ENCODE results near the gene MYRIP. TPM values are rescaled to one million over a fixed set of nuclear protein-coding genes. Genes with fewer than 3 reads are reported as not detected.

MYRIP gene
- total and polyA plus RNA-seq, 2 experiments from 2014 or later, result 1.5 to 1.8 TPM

DNA sequence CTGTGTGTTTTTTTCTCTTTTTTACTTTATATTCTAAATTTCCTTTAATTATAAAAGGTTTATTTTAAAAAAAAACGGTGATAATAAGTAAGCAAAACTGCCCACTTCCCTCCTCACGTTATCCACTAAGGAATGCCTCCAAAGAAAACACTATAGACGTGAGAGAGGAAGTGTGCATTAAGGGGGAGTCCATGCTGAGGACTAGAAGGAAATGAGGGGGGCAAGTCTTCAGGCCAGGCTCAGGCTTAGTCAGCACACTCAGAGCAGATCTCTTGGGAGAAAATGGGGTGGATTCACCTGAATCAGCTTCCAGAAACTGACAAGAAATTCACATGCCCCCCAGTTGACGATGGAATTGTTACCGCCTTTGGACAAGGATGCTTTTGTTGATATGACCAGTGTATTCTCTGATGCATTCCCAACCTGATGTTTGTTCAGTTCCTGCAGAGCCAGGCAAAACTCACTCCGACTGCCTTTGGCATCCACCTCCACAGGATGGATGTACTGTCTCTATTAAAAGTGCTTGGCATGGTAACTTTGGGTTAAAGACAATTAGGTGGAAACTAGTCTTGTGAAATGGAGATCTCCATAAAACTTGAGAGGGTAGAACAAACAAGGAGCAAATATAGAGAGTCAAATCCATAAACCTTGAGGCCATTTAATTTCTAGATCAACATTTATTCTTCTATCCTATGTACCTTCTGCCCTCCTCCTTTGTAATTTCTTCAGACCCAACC, 167.8 kb downstream of the MYRIP start (continued):
- TF ChIP-seq, protein P1, sequence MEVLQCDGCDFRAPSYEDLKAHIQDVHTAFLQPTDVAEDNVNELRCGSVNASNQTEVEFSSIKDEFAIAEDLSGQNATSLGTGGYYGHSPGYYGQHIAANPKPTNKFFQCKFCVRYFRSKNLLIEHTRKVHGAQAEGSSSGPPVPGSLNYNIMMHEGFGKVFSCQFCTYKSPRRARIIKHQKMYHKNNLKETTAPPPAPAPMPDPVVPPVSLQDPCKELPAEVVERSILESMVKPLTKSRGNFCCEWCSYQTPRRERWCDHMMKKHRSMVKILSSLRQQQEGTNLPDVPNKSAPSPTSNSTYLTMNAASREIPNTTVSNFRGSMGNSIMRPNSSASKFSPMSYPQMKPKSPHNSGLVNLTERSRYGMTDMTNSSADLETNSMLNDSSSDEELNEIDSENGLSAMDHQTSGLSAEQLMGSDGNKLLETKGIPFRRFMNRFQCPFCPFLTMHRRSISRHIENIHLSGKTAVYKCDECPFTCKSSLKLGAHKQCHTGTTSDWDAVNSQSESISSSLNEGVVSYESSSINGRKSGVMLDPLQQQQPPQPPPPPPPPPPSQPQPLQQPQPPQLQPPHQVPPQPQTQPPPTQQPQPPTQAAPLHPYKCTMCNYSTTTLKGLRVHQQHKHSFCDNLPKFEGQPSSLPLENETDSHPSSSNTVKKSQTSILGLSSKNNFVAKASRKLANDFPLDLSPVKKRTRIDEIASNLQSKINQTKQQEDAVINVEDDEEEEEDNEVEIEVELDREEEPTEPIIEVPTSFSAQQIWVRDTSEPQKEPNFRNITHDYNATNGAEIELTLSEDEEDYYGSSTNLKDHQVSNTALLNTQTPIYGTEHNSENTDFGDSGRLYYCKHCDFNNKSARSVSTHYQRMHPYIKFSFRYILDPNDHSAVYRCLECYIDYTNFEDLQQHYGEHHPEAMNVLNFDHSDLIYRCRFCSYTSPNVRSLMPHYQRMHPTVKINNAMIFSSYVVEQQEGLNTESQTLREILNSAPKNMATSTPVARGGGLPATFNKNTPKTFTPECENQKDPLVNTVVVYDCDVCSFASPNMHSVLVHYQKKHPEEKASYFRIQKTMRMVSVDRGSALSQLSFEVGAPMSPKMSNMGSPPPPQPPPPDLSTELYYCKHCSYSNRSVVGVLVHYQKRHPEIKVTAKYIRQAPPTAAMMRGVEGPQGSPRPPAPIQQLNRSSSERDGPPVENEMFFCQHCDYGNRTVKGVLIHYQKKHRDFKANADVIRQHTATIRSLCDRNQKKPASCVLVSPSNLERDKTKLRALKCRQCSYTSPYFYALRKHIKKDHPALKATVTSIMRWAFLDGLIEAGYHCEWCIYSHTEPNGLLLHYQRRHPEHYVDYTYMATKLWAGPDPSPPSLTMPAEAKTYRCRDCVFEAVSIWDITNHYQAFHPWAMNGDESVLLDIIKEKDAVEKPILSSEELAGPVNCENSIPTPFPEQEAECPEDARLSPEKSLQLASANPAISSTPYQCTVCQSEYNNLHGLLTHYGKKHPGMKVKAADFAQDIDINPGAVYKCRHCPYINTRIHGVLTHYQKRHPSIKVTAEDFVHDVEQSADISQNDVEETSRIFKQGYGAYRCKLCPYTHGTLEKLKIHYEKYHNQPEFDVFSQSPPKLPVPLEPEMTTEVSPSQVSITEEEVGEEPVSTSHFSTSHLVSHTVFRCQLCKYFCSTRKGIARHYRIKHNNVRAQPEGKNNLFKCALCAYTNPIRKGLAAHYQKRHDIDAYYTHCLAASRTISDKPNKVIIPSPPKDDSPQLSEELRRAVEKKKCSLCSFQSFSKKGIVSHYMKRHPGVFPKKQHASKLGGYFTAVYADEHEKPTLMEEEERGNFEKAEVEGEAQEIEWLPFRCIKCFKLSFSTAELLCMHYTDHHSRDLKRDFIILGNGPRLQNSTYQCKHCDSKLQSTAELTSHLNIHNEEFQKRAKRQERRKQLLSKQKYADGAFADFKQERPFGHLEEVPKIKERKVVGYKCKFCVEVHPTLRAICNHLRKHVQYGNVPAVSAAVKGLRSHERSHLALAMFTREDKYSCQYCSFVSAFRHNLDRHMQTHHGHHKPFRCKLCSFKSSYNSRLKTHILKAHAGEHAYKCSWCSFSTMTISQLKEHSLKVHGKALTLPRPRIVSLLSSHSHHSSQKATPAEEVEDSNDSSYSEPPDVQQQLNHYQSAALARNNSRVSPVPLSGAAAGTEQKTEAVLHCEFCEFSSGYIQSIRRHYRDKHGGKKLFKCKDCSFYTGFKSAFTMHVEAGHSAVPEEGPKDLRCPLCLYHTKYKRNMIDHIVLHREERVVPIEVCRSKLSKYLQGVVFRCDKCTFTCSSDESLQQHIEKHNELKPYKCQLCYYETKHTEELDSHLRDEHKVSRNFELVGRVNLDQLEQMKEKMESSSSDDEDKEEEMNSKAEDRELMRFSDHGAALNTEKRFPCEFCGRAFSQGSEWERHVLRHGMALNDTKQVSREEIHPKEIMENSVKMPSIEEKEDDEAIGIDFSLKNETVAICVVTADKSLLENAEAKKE (CRISPR knock-in tag; IDR thresholded peaks at IDR 0.05), result no peak
- TF ChIP-seq EZH2phosphoT487 (IDR thresholded peaks at IDR 0.05; ENCODE audit: unreplicated experiment) (no peak), ETS1 (IDR thresholded peaks at IDR 0.05) (no peak), ZNF114 (CRISPR knock-in tag; IDR thresholded peaks at IDR 0.05) (no peak)

DNA sequence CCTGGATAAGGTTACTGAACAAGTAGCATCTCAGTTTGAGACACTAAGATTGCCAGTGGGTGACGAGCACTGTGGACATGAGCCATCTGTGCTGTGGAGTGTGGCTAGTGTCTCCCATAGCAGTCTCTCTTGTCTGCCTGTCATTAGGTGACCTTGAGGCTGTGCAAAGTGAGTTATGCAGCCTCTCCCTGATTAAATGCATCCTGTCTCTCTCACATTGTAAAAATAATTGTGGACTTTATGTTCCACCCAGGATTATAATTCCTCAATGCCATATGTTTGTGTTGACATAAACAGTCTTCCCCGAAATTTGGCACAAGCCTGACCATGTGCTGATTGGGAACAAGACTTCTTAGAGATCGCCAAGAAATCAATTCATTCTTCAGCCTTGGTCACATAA, 168.9 kb downstream of the MYRIP start:
- Histone ChIP-seq H4K20me1 (replicated peaks; ENCODE audit: insufficient read depth) (no peaks in the 10 kb centered on the region), H3K79me2 (replicated peaks; ENCODE audit: insufficient read depth) (no peaks in the 10 kb centered on the region), H3F3A (replicated peaks; ENCODE audit: low read depth) (no peaks in the 10 kb centered on the region), H2AFZ (no peak overlapping the region), H3K27ac (ENCODE audit: low read depth) (no peak overlapping the region), H3K4me3 (no peak overlapping the region), H3K36me3 (ENCODE audit: insufficient read depth) (no peaks in the 10 kb centered on the region), H3K9me2 (ENCODE audit: insufficient read depth) (no peaks in the 10 kb centered on the region), H3K4me1 (ENCODE audit: insufficient read depth) (peaks cover 5% of the 10 kb centered on the region; the same call in 1 of the 2 replicates), H3K27me3 (ENCODE audit: insufficient read depth) (no peaks in the 10 kb centered on the region), H3K4me2 (no peak overlapping the region)
- no peaks in the 10 kb centered on the region; the same call in 2 of the 3 replicates for H3K9me3 Mint-ChIP-seq
- H3K4me1 Mint-ChIP-seq, result peaks cover 4% of the 10 kb centered on the region; the same call in 2 of the 3 replicates
- no peak overlapping the region for H3K4me3 Mint-ChIP-seq
- no peak for DNase-seq (ENCODE audit: low spot score)
- H3K27ac Mint-ChIP-seq, result no peak overlapping the region
- no peaks in the 10 kb centered on the region for H3K36me3 Mint-ChIP-seq (ENCODE audit: low read depth)
- peaks cover 3% of the 10 kb centered on the region for H3K27me3 Mint-ChIP-seq (ENCODE audit: insufficient read depth, low read depth, poor library complexity)
- no peak for ATAC-seq
- TF ChIP-seq JUNB (IDR thresholded peaks at IDR 0.05; ENCODE audit: unreplicated experiment), result no peak
- no peak for TF ChIP-seq EZH2phosphoT487 (IDR thresholded peaks at IDR 0.05; ENCODE audit: unreplicated experiment)
- TF ChIP-seq, protein P1 (CRISPR knock-in tag; IDR thresholded peaks at IDR 0.05), result no peak
